GM12873 (cell line): ENCODE measurements around the gene SYNE3.

Experiments used
- CTCF ChIP-seq: IDR thresholded peaks from 2 replicates; pipeline ENCODE4 v1.5.1; 2012; ENCODE audit warnings: low read depth, mild to moderate bottlenecking, moderate library complexity, low read length, control low read depth; ENCODE audit not compliant: insufficient read depth; ENCODE audit errors: missing control alignments

The SYNE3 gene

GRCh38 chr14:95495076-95495475, 21.4 kb downstream of the SYNE3 start:
- no peak for TF ChIP-seq CTCF

- TF ChIP-seq CTCF = no peak
Measured at GRCh38 chr14:95494456-95494855, 22.0 kb downstream of the SYNE3 start.

- no peak for TF ChIP-seq CTCF
Measured at GRCh38 chr14:95493976-95494375, 22.5 kb downstream of the SYNE3 start.

GRCh38 chr14:95493503-95493902, 22.9 kb downstream of the SYNE3 start:
- no peak for TF ChIP-seq CTCF

- TF ChIP-seq CTCF = no peak
Measured at GRCh38 chr14:95491936-95492608, 24.4 kb downstream of the SYNE3 start.

- no peak for TF ChIP-seq CTCF
Measured at GRCh38 chr14:95490727-95491451, 25.6 kb downstream of the SYNE3 start.

GRCh38 chr14:95490138-95490509, 26.3 kb downstream of the SYNE3 start:
- TF ChIP-seq CTCF = no peak
